COR-L47 (cell line): ENCODE data around the gene ARID3A.
"Not testable (repeated sequence)": the region's sequence is repeated elsewhere in the genome, so short reads cannot be mapped to it uniquely, and the experiment has no call there.

Experiments
- DNase-seq: peaks from one replicate; lab custom pipeline; 2025; lab: John Stamatoyannopoulos, UW

ARID3A gene

DNA sequence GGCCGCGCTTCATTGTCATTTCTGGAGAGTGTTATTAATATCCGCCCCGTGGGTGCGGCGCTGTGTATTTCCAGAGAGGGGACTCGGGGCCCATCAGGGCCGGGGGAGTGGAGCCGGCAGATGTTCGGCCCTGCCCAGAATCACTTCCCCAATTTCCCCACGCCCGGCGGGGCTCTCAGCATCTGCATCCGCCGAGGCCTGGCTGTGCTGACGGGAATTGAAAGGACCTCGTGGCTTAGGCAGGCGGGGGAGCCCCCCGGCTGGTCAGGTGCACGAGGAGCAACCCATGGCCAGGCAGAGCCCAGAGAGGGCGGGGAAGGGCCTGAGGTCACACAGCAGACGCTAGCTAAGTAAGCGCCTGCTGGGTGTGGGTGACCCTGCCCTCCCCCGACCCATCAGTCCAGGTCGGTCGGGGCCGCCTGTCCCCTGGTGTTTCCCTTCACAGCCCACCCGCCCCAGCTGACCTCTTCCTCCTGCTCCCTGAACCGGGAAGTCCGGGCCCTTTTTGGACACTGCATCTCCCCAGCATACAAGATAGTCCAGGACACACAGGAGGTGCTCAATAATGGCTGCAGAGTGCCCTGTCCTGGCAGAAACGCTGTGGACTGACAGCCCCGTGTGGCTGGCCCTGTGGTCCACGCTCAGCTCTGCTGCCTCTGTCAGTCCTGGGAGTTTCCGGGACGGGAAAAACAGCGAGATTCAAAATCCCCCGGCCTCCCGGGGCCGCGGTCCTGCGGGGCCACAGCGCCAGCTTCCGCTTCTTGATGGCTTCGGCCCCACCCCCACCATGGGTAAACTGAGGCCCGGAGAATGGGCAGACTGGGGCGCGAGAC is 22.1 kb downstream of the ARID3A start:
- no peak for DNase-seq

- no peak for DNase-seq
Measured at GRCh38 chr19:948842-949496, 23.1 kb downstream of the ARID3A start.

DNA sequence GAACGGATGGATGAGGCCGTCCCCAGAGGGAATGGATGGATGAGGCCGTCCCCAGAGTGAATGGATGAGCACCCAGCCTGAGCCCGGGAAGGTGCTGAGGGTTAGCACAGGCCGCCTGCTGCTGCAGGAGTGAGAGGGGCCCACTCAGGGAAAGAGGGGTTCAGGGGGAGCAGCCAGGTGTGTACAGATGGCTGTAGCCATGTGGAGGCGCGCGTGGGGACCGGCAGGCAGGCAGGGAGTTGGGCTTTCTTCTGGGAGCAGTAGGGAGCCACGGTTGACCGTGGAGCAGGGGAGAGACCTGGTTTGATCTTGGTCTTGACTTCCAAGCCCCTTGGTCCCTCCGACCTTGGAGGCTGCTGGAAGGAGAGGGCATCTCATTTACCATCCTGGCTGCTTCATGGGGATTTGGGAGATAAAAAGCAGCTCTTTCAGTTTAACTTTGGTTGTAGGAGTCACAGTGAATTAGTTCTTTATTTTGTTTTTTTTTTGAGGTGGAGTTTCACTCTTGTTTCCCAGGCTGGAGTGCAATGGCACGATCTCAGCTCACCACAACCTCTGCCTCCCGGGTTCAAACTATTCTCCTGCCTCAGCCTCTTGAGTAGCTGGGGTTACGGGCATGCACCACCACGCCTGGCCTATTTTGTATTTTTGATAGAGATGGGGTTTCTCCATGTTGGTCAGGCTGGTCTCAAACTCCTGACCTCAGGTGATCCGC is 24.7 kb downstream of the ARID3A start:
- DNase-seq, result no peak

DNA sequence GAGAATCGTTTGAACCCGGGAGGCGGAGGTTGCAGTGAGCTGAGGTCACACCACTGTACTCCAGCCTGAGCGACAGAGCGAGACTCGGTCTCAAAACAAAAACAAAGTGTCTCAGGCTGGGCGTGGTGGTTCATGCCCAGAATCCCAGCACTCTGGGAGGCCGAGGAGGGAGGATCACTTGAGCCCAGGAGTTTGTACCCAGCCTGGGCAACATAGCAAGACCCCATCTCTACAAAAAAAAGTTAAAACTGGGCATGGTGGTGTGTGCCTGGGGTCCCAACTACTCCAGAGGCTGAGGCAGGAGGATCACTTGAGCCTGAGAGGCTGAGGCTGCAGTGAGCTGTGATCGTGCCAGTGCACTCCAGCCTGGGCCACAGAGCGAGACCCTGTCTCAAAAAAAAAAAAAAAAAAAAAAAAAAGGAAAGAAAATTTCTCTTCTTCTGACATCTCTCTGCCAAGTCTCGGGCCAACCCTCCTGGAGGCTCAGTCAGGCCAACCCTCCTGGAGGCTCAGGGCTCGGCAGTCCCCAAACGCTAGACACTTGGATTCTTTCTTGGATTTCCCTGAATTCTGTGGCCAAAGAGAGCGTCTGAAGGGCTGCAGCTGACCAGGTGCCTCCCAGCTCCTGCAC is 26.3 kb downstream of the ARID3A start:
- no peak for DNase-seq

GRCh38 chr19:952680-953444 is 27.0 kb downstream of the ARID3A start:
- DNase-seq, result no peak

- DNase-seq, result no peak
Measured at GRCh38 chr19:953445-954271, 27.8 kb downstream of the ARID3A start.

DNA sequence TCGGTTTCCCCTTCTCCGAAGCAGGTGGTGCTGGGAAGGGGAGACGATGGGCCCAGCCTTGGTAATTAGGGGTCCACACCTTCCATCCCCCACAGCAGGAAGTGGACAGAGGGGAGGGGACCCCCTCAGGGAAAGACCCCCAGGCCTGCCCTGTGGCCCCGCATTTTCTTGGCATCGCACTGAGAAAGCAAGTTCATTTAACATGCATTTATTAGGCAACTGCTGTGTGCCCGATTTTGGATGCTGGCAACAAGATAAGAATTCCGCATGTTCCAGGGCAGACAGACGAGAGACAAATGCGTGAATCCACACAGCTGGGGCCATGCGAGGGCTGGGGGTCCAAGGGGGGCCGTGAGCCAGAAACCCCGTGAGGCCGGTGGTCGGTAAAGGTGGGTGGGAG is 28.4 kb downstream of the ARID3A start:
- DNase-seq, result no peak

GRCh38 chr19:954672-955494 is 29.0 kb downstream of the ARID3A start:
- DNase-seq, result no peak

DNA sequence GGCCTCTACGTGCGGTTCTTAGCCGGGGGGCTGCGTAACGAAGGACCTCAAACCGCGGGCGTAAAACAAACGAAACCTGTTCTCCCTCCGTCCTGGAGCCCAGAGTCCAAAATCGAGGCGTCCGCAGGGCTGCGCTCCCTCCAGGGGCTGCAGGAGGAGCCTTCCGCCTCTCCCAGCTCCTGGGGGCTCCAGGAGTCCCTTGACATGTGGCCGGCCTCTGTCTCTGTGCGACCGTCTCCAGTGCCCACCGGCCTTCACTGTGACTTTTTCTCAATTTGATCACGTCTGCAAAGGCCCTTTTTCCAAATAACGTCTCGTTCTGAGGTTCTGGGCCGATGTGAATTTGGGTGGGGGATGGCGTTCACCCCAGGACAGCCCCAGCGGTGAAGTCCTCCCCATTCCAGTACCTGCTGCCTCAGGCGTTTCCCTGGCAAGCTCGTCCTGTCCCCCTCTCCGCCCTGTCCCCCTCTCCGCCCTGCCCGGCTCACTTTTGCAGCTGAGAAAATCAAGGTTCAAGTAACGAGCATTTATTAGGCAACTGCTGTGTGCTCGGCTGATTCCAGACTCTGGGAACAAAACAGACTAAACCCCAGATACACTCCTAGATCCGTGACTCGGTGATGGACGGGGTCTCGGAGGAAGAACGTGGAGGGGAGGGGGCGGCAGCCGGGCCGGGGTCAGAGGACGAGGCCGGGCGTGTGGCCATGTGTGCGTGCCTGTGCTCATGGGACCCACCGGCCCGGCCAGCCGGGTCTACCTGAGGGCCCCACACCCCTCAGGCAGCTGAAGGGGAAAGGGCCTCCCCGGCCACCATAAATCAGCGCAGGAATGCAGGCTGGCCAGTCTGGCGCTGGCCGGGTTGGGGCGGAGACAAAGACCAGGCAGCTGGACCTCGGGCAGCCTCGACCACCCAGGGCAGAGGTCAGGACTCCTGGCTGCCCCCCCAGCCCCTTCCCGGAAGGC is 30.2 kb downstream of the ARID3A start:
- no peak for DNase-seq

- no peak for DNase-seq
Measured at GRCh38 chr19:956766-957440, 31.1 kb downstream of the ARID3A start.

GRCh38 chr19:957578-957977 is 31.7 kb downstream of the ARID3A start:
- not testable (repeated sequence) for DNase-seq

DNA sequence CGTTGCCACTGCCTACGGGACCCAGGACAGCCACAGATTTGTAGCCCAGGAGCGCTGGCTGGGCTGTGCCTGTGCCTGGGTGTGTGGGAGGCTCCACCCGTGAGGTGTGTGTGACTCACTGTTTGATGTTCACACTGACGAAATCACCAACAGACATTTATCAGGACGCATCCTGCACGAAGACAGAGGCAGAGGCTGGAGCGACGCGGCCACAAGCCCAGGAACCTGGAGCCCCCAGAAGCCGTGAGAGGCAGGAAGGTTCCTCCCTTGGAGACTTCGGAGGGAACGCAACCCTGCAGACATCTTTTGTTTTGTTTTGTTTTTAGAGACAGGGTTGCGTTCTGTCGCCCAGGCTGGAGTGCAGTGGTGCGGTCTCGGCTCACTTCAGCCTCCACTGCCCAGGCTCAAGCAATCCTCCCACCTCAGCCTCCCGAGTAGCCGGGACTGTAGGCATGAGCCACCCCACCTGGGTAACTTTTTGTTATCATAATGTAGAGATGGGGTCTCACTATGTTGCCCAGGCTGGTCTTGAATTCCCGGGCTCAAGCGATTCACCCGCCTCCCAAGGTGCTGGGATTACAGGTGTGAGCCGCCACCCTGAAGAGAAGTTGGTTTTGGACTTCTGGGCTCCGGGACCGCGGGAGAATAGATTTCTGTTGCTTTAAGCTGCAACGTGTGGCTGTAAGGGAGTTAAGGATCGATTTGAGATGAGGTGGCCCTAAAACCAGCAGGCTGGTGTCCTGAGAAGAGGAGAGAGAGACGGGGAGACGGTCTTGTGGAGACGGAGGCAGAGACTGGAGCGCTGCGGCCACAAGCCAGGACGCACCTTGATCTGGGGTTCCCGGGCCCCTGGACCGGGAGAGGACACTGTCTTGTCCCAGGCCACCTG is 33.4 kb downstream of the ARID3A start:
- DNase-seq, result no peak

GRCh38 chr19:960020-960419 is 34.2 kb downstream of the ARID3A start:
- no peak for DNase-seq

DNA sequence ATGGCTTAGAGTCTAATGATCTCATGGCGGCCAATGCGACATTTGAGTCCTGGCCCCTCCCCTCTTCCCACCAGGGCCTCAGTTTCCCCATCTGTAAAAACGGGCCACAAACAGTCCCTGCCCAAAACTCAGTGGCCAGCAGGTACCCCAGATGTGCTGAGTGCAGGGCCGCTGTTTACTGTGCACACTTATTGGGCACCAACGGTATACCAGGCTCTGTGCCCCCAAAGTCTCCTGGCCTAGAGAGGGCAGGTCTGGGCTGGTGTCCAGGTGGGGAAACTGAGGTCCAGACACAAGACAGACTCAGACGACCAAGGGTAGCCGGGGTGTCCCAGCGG is 34.7 kb downstream of the ARID3A start:
- no peak for DNase-seq

DNA sequence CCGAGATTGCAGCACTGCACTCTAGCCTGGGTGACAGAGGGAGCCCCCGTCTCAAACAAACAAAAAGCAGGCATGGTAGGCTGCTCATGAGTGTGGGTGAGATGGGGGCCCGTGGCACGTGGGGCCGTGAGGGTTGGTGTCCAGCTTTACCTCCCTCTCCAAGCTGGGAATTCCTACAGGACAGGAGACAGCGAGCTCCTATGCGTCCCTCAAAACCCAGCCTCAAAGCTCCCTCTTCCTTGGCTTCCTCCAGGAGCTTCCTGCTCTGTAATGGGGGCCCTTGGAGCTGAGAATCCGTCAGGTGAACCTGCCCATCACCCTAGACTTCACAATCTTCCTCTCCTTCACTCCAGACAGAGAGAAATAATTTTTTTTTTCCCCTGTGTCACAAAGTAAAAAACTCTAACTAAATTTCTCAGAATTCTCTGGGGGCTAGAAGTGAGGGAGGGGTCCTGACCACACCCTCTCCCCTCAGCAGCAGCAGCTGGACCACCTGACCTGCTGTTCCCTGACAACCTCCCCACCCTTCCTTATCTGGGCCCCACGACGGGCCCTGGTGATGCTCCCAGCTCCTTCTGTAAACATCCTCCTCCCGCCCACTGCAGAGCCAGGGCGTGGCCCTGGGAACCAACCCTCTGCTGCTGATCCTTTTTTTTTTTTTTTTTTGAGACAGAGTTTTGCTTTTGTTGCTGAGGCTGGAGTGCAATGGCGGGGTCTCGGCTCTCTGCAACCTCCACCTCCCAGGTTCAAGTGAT is 36.2 kb downstream of the ARID3A start:
- DNase-seq, result no peak

DNA sequence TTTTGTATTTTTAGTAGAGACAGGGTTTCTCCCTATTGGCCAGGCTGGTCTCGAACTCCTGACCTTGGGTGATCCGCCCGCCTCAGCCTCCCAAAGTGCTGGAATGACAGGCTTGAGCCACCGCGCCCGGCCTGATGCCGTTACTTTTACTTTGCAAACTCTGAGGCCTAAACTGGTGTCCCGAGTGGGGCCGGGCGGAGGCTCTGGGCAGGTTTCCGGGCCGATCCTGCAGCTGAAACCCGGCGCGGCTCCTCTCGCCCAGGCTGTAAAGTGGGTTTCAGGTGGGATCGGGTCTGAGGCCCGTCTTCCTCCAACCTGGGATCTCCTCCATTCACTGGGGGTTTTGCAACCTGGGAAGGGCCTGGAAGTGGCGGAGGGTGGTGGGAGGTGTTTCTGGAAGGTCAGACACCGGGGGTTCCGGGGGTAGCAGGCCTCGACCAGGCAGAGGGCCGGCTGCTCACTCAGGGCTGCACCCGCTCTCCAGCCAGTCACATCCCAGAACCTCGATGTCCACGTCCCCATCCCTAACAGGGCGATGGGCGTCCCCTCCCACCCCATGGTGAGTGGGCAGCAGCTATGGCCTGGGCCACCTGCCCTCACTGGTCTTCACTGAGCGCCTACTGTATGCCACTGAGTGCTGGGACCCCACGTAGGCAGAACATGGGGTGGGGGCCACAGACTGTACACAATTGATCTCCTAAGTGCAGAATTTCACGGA is 37.0 kb downstream of the ARID3A start:
- no peak for DNase-seq
